DND-41 (cell line): ENCODE data around the gene MOB3B.

Source experiments
- ATAC-seq: fragments of 200-7000 bp; cut with Tn5 transposase; 3 replicates; pipeline ENCODE4 v1.9.1; 2021; ENCODE audit warnings: low read depth; ENCODE audit not compliant: insufficient read depth
- DNase-seq: peaks from one replicate; pipeline ENCODE4 v3.0.0-alpha.2; 2020
- H2AFZ ChIP-seq: 2 replicates; pipeline ENCODE4 v1.6.0; 2012; ENCODE audit warnings: low read depth, low read length
- H3K27ac ChIP-seq: 2 replicates; pipeline ENCODE4 v1.5.1; 2012; ENCODE audit warnings: low read length, inconsistent platforms
- H3K27me3 ChIP-seq: fragments of 200-600 bp; sonication (generic); 2 replicates; pipeline ENCODE4 v1.6.0; 2012; ENCODE audit warnings: low read length, mild to moderate bottlenecking, inconsistent platforms; ENCODE audit not compliant: insufficient read depth, poor library complexity
- H3K36me3 ChIP-seq: 2 replicates; pipeline ENCODE4 v1.5.1; 2012; ENCODE audit warnings: low read length, inconsistent platforms; ENCODE audit not compliant: insufficient read depth
- H3K4me1 ChIP-seq: 2 replicates; pipeline ENCODE4 v1.5.1; 2012; ENCODE audit warnings: mild to moderate bottlenecking, low read length; ENCODE audit not compliant: insufficient read depth
- H3K4me2 ChIP-seq: 2 replicates; pipeline ENCODE4 v1.6.0; 2012; ENCODE audit warnings: mild to moderate bottlenecking, moderate library complexity, low read length, inconsistent platforms; ENCODE audit not compliant: insufficient read depth
- H3K4me3 ChIP-seq, 2 experiments: fragments of 200-600 bp in 1 of 2; shearing (Covaris generic) in 1 of 2; 2 replicates each; pipeline ENCODE4 v1.5.1; 2012 to 2016; ENCODE audit warnings: inconsistent platforms in 2 of 2, low read length in 2 of 2, mild to moderate bottlenecking in 2 of 2, low read depth in 1 of 2, moderate library complexity in 1 of 2
- H3K79me2 ChIP-seq: 2 replicates; pipeline ENCODE4 v1.6.0; 2012; ENCODE audit warnings: low read length, inconsistent platforms; ENCODE audit not compliant: insufficient read depth
- H3K9ac ChIP-seq: 2 replicates; pipeline ENCODE4 v1.6.0; 2012; ENCODE audit warnings: low read depth, mild to moderate bottlenecking, inconsistent platforms, low read length, moderate library complexity
- H3K9me3 ChIP-seq: 2 replicates; pipeline ENCODE4 v1.5.1; 2012; ENCODE audit warnings: low read length, moderate library complexity, mild to moderate bottlenecking, inconsistent platforms; ENCODE audit not compliant: insufficient read depth, severe bottlenecking
- H4K20me1 ChIP-seq: 2 replicates; pipeline ENCODE4 v1.6.0; 2012; ENCODE audit warnings: low read length; ENCODE audit not compliant: insufficient read depth
- CTCF ChIP-seq: IDR thresholded peaks from 2 replicates; pipeline ENCODE4 v1.5.1; 2012; ENCODE audit warnings: borderline replicate concordance, low read length, moderate library complexity, mild to moderate bottlenecking; ENCODE audit not compliant: poor library complexity, severe bottlenecking; ENCODE audit errors: extremely low read depth
- EZH2 ChIP-seq: IDR thresholded peaks from 3 replicates; pipeline ENCODE4 v1.6.1; 2012; ENCODE audit warnings: borderline replicate concordance, low read depth, mild to moderate bottlenecking, moderate library complexity, low read length, inconsistent platforms; ENCODE audit not compliant: severe bottlenecking

MOB3B gene

DNA sequence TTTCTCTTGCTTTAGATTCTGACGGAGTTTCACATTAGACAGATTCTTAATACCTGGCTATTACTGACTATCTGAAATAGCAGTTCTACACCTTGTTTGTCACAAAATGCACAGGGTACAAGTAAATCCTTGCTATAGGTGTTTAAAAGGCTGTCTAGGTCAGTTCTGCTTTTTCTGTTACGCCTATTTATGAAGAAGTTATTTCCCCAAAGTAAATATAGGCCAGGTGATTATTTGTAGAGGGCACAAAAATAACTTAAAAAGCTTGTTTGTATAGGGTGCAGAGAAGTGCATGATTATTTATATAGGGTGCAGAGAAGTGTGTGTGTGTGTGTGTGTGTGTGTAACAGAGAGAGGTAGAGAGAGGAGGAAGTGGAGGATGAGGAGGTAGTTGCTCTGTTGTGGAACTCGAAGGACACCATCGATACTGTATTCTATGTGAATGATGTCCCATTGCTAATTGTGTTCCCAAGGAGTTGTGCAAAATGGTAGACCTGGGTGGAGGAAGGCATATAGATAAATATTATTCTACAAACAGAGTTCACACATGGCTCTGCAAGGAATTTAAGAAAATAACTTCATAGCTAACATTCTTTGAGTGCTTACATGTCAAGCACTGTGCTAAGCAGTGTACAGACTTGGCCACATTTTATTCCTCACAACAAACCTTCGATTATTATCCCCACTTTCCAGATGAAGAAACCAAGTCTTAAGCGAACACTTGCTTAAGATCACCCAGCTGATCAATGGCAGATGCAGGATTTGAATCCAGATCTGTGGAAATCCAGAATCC is 136.4 kb downstream of the MOB3B start:
- Histone ChIP-seq H4K20me1 (no peaks in the 10 kb centered on the region), H3K27me3 (peaks cover 2% of the 10 kb centered on the region), H3K4me1 (no peaks in the 10 kb centered on the region), H2AFZ (no peak overlapping the region), H3K27ac (no peak overlapping the region), H3K4me3 (no peak overlapping the region), H3K36me3 (no peaks in the 10 kb centered on the region), H3K9me3 (no peaks in the 10 kb centered on the region), H3K4me2 (no peak overlapping the region), H3K79me2 (no peaks in the 10 kb centered on the region), H3K9ac (no peak overlapping the region)
- no peak for TF ChIP-seq CTCF
- TF ChIP-seq EZH2 = no peak
- ATAC-seq (no peak), DNase-seq (no peak)

GRCh38 chr9:27392451-27392850 is 137.2 kb downstream of the MOB3B start:
- Histone ChIP-seq H3K27me3 (peaks cover 2% of the 10 kb centered on the region), H3K36me3 (no peaks in the 10 kb centered on the region), H2AFZ (no peak overlapping the region), H3K4me2 (no peak overlapping the region), H3K9ac (no peak overlapping the region), H3K4me3 (no peak overlapping the region), H3K79me2 (no peaks in the 10 kb centered on the region), H3K9me3 (no peaks in the 10 kb centered on the region), H3K27ac (no peak overlapping the region), H3K4me1 (no peaks in the 10 kb centered on the region), H4K20me1 (no peaks in the 10 kb centered on the region)
- DNase-seq = no peak
- TF ChIP-seq EZH2 = no peak
- TF ChIP-seq CTCF = no peak
- no peak for ATAC-seq

DNA sequence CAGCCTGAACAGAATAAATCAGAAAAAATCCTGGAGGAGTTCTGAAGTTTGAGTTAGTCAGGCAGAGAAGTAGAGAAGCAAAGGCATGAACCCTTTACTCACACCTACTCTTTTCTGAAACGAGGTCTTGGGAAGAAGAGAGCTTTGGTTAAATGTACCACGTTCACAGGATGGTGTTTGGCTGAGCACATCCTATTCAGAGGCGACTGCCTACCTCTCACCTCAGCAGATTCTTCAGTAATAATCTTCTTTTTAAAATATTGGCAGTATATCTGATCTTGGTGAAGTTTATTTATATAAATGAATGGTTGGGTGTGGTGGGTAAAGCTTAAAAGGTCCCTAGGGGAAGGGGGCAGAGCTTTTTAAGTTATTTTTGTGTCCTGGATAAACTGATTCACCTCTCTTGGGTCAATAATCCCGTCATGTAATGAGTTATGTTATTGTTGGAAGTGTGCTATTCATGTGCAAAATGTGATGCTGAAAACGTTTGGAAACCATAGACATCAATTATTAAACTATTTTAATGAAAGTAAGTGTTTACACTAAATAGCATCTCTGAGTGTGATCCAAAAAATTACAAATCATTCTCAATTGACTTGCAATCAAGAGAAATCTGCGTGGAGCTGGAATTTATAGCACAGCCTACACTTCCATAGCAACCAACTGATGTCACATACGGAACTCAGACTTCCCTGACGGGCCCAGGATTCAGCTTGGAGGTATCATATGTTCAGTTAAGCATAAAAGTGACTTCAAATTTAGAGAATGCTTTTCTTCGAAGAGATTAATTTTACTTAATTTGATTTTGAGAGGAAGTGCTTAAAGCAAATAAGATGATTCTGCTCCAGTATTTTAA is 138.3 kb downstream of the MOB3B start:
- H3K36me3 ChIP-seq = no peaks in the 10 kb centered on the region
- ATAC-seq (no peak), DNase-seq (no peak)
- H4K20me1 ChIP-seq = no peaks in the 10 kb centered on the region
- H3K27me3 ChIP-seq = peaks cover 2% of the 10 kb centered on the region
- H3K4me3 ChIP-seq = no peak overlapping the region
- no peak overlapping the region for H2AFZ ChIP-seq
- no peaks in the 10 kb centered on the region for H3K79me2 ChIP-seq
- H3K27ac ChIP-seq = no peak overlapping the region
- no peaks in the 10 kb centered on the region for H3K9me3 ChIP-seq
- no peak for TF ChIP-seq CTCF
- no peak for TF ChIP-seq EZH2
- H3K4me1 ChIP-seq = no peaks in the 10 kb centered on the region
- no peak overlapping the region for H3K9ac ChIP-seq
- H3K4me2 ChIP-seq = no peak overlapping the region
